ENCODE data around the gene SNX10.
A peak's percentile ranks its signal among the peaks of the same experiment; 100 is the strongest.

- TF ChIP-seq CTCF (IDR thresholded peaks at IDR 0.05): no peak
- peak in 1 of 3 donors; percentile 20 for TF ChIP-seq POLR2A (IDR thresholded peaks at IDR 0.05)
These were observed 75.6 kb downstream of the SNX10 start for GRCh38 chr7:26367219-26367711.

Measured in body of pancreas (tissue), 4 donors.